ENCODE measurements around the gene CLCA2. TPM values are rescaled to one million over a fixed set of nuclear protein-coding genes. Genes with fewer than 3 reads are reported as not detected.
A peak's percentile ranks its signal among the peaks of the same experiment; 100 is the strongest.

CLCA2 gene
- total and polyA plus RNA-seq, 2 donors (not counting 1 experiment from before 2014, with no cell fraction given), result not detected

GRCh38 chr1:86503406-86504136, 79.6 kb downstream of the CLCA2 start:
- POLR2A ChIA-PET, result no interaction called here
- Mint-ChIP-seq H3K4me1 (peaks cover 8% of the 10 kb centered on the region), H3K27ac (no peak overlapping the region), H3K27me3 (peaks cover 28% of the 10 kb centered on the region), H3K9me3 (ENCODE audit: insufficient read depth) (no peaks in the 10 kb centered on the region), H3K4me3 (no peak overlapping the region)
- H4K20me1 ChIP-seq (ENCODE audit: control insufficient read depth, insufficient read depth, low read length, poor library complexity, severe bottlenecking), result no peaks in the 10 kb centered on the region
- intact Hi-C loops (cut with micrococcal nuclease), result loop anchor here (5.0 kb wide), 1 partner anchor 329 kb away; no protein-coding TSS in a partner anchor
- peaks cover 0 to 21% of the 10 kb centered on the region in 2 donors for H3K4me1 ChIP-seq (ENCODE audit: control insufficient read depth in 2 of 2, insufficient read depth in 2 of 2, low read length in 2 of 2)
- no peak overlapping the region for H3K27ac ChIP-seq (ENCODE audit: low read length in 2 of 2)
- CTCF ChIA-PET, result interaction anchor here (2.1 to 6.7 kb wide), 2 partner anchors 121 to 125 kb away, joined by 7 to 53 read pairs; no protein-coding TSS in a partner anchor
- ATAC-seq (ENCODE audit: low read depth) (no peak), DNase-seq (peak; percentile 22)
- peak overlapping the region; percentile 9 for H2AFZ ChIP-seq (ENCODE audit: insufficient read depth, low read depth, low read length, poor library complexity, severe bottlenecking)
- TF ChIP-seq CTCF (IDR thresholded peaks at IDR 0.05) (no peak), EZH2 (IDR thresholded peaks at IDR 0.05; ENCODE audit: borderline replicate concordance, insufficient read depth, low read depth, low read length, poor library complexity, severe bottlenecking) (no peak)
- H3K79me2 ChIP-seq (ENCODE audit: control insufficient read depth, insufficient read depth, low read length), result no peaks in the 10 kb centered on the region
- no peaks in the 10 kb centered on the region for H3K36me3 ChIP-seq (replicated peaks in 1 of 2; ENCODE audit: control extremely low read depth in 1 of 2, control insufficient read depth in 1 of 2, extremely low read depth in 1 of 2, insufficient read depth in 2 of 2, low read length in 1 of 2)
- WGBS (ENCODE audit: insufficient coverage), result 73% methylated on average over 17 of the region's 18 CpGs
- peaks cover 0 to 11% (median 4%) of the 10 kb centered on the region in 4 experiments for H3K27me3 ChIP-seq (replicated peaks in 1 of 4; ENCODE audit: control extremely low read depth in 1 of 4, control insufficient read depth in 3 of 4, insufficient read depth in 4 of 4, low read length in 3 of 4)
- H3K9me3 ChIP-seq (ENCODE audit: control extremely low read depth in 1 of 3, control insufficient read depth in 2 of 3, insufficient read depth in 1 of 3, low read length in 2 of 3), result no peaks in the 10 kb centered on the region
- peak overlapping the region in 1 of 5 experiments; percentile 51 for H3K4me3 ChIP-seq (ENCODE audit: control extremely low read depth in 1 of 5, extremely low read depth in 1 of 5, insufficient read depth in 1 of 5, low read depth in 2 of 5, low read length in 4 of 5)
- peak overlapping the region; percentile 40 for H3K9ac ChIP-seq (ENCODE audit: low read length)
- no peak overlapping the region for H3K4me2 ChIP-seq (replicated peaks; ENCODE audit: low read depth, low read length, poor library complexity, severe bottlenecking)

- Histone ChIP-seq H3K27me3 (replicated peaks in 1 of 4; ENCODE audit: control extremely low read depth in 1 of 4, control insufficient read depth in 3 of 4, insufficient read depth in 4 of 4, low read length in 3 of 4) (peaks cover 0 to 11% (median 4%) of the 10 kb centered on the region in 4 experiments), H3K79me2 (ENCODE audit: control insufficient read depth, insufficient read depth, low read length) (no peaks in the 10 kb centered on the region), H3K27ac (ENCODE audit: low read length in 2 of 2) (no peak overlapping the region), H3K4me1 (ENCODE audit: control insufficient read depth in 2 of 2, insufficient read depth in 2 of 2, low read length in 2 of 2) (peaks cover 0 to 21% of the 10 kb centered on the region in 2 donors), H4K20me1 (ENCODE audit: control insufficient read depth, insufficient read depth, low read length, poor library complexity, severe bottlenecking) (no peaks in the 10 kb centered on the region), H2AFZ (ENCODE audit: insufficient read depth, low read depth, low read length, poor library complexity, severe bottlenecking) (peak overlapping the region; percentile 9), H3K9me3 (ENCODE audit: control extremely low read depth in 1 of 3, control insufficient read depth in 2 of 3, insufficient read depth in 1 of 3, low read length in 2 of 3) (no peaks in the 10 kb centered on the region), H3K36me3 (replicated peaks in 1 of 2; ENCODE audit: control extremely low read depth in 1 of 2, control insufficient read depth in 1 of 2, extremely low read depth in 1 of 2, insufficient read depth in 2 of 2, low read length in 1 of 2) (no peaks in the 10 kb centered on the region), H3K4me2 (replicated peaks; ENCODE audit: low read depth, low read length, poor library complexity, severe bottlenecking) (no peak overlapping the region), H3K9ac (ENCODE audit: low read length) (no peak overlapping the region), H3K4me3 (ENCODE audit: control extremely low read depth in 1 of 5, extremely low read depth in 1 of 5, insufficient read depth in 1 of 5, low read depth in 2 of 5, low read length in 4 of 5) (no peak overlapping the region)
- H3K4me3 Mint-ChIP-seq, result no peak overlapping the region
- ChIA-PET CTCF (interaction anchor here (0.7 to 6.7 kb wide), 5 partner anchors 30 to 202 kb away, joined by 4 to 53 read pairs (median 7); no protein-coding TSS in a partner anchor), POLR2A (no interaction called here)
- WGBS (ENCODE audit: insufficient coverage), result 34% methylated on average over 8 of the region's 9 CpGs
- no peak overlapping the region for H3K27ac Mint-ChIP-seq
- no peaks in the 10 kb centered on the region for H3K9me3 Mint-ChIP-seq (ENCODE audit: insufficient read depth)
- DNase-seq (peak; percentile 17), ATAC-seq (ENCODE audit: low read depth) (no peak)
- TF ChIP-seq EZH2 (IDR thresholded peaks at IDR 0.05; ENCODE audit: borderline replicate concordance, insufficient read depth, low read depth, low read length, poor library complexity, severe bottlenecking) (no peak), CTCF (IDR thresholded peaks at IDR 0.05) (no peak)
- H3K27me3 Mint-ChIP-seq, result peaks cover 25% of the 10 kb centered on the region
- intact Hi-C loops (cut with micrococcal nuclease), result loop anchor here (5.0 kb wide), 1 partner anchor 328 kb away; no protein-coding TSS in a partner anchor
- peaks cover 8% of the 10 kb centered on the region for H3K4me1 Mint-ChIP-seq
Observed at GRCh38 chr1:86504137-86504479, 80.1 kb downstream of the CLCA2 start.

Measured in B cell (primary cell).